ENCODE measurements around the gene RFT1. TPM values are rescaled to one million over a fixed set of nuclear protein-coding genes. Genes with fewer than 3 reads are reported as not detected.

Gene RFT1
- total and polyA plus RNA-seq, 2 experiments from 2014 or later, result 11.3 to 13.3 TPM

GRCh38 chr3:53147151-53147902 is 17.1 kb upstream of the RFT1 start (continued):
- TF ChIP-seq, protein P1, sequence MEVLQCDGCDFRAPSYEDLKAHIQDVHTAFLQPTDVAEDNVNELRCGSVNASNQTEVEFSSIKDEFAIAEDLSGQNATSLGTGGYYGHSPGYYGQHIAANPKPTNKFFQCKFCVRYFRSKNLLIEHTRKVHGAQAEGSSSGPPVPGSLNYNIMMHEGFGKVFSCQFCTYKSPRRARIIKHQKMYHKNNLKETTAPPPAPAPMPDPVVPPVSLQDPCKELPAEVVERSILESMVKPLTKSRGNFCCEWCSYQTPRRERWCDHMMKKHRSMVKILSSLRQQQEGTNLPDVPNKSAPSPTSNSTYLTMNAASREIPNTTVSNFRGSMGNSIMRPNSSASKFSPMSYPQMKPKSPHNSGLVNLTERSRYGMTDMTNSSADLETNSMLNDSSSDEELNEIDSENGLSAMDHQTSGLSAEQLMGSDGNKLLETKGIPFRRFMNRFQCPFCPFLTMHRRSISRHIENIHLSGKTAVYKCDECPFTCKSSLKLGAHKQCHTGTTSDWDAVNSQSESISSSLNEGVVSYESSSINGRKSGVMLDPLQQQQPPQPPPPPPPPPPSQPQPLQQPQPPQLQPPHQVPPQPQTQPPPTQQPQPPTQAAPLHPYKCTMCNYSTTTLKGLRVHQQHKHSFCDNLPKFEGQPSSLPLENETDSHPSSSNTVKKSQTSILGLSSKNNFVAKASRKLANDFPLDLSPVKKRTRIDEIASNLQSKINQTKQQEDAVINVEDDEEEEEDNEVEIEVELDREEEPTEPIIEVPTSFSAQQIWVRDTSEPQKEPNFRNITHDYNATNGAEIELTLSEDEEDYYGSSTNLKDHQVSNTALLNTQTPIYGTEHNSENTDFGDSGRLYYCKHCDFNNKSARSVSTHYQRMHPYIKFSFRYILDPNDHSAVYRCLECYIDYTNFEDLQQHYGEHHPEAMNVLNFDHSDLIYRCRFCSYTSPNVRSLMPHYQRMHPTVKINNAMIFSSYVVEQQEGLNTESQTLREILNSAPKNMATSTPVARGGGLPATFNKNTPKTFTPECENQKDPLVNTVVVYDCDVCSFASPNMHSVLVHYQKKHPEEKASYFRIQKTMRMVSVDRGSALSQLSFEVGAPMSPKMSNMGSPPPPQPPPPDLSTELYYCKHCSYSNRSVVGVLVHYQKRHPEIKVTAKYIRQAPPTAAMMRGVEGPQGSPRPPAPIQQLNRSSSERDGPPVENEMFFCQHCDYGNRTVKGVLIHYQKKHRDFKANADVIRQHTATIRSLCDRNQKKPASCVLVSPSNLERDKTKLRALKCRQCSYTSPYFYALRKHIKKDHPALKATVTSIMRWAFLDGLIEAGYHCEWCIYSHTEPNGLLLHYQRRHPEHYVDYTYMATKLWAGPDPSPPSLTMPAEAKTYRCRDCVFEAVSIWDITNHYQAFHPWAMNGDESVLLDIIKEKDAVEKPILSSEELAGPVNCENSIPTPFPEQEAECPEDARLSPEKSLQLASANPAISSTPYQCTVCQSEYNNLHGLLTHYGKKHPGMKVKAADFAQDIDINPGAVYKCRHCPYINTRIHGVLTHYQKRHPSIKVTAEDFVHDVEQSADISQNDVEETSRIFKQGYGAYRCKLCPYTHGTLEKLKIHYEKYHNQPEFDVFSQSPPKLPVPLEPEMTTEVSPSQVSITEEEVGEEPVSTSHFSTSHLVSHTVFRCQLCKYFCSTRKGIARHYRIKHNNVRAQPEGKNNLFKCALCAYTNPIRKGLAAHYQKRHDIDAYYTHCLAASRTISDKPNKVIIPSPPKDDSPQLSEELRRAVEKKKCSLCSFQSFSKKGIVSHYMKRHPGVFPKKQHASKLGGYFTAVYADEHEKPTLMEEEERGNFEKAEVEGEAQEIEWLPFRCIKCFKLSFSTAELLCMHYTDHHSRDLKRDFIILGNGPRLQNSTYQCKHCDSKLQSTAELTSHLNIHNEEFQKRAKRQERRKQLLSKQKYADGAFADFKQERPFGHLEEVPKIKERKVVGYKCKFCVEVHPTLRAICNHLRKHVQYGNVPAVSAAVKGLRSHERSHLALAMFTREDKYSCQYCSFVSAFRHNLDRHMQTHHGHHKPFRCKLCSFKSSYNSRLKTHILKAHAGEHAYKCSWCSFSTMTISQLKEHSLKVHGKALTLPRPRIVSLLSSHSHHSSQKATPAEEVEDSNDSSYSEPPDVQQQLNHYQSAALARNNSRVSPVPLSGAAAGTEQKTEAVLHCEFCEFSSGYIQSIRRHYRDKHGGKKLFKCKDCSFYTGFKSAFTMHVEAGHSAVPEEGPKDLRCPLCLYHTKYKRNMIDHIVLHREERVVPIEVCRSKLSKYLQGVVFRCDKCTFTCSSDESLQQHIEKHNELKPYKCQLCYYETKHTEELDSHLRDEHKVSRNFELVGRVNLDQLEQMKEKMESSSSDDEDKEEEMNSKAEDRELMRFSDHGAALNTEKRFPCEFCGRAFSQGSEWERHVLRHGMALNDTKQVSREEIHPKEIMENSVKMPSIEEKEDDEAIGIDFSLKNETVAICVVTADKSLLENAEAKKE (CRISPR knock-in tag; IDR thresholded peaks at IDR 0.05), result no peak
- TF ChIP-seq ETS1 (IDR thresholded peaks at IDR 0.05) (no peak), EZH2 (IDR thresholded peaks at IDR 0.05; ENCODE audit: low read depth, unreplicated experiment) (no peak)

- Histone ChIP-seq H3K4me1 (ENCODE audit: insufficient read depth) (no peaks in the 10 kb centered on the region), H3K27me3 (ENCODE audit: insufficient read depth) (no peaks in the 10 kb centered on the region), H4K20me1 (replicated peaks; ENCODE audit: insufficient read depth) (no peaks in the 10 kb centered on the region), H3F3A (replicated peaks; ENCODE audit: low read depth) (no peaks in the 10 kb centered on the region), H3K4me2 (no peak overlapping the region), H3K9me2 (ENCODE audit: insufficient read depth) (no peaks in the 10 kb centered on the region), H3K4me3 (no peak overlapping the region), H3K79me2 (replicated peaks; ENCODE audit: insufficient read depth) (no peaks in the 10 kb centered on the region), H3K27ac (ENCODE audit: low read depth) (no peak overlapping the region), H2AFZ (no peak overlapping the region), H3K36me3 (ENCODE audit: insufficient read depth) (no peaks in the 10 kb centered on the region)
- H3K9me3 Mint-ChIP-seq, result no peaks in the 10 kb centered on the region
- no peak overlapping the region for H3K27ac Mint-ChIP-seq
- H3K36me3 Mint-ChIP-seq (ENCODE audit: low read depth), result no peaks in the 10 kb centered on the region
- ATAC-seq (no peak), DNase-seq (ENCODE audit: low spot score) (no peak)
- peaks cover 9% of the 10 kb centered on the region for H3K4me1 Mint-ChIP-seq
- no peak overlapping the region for H3K4me3 Mint-ChIP-seq
- H3K27me3 Mint-ChIP-seq (ENCODE audit: insufficient read depth, low read depth, poor library complexity), result peaks cover 11% of the 10 kb centered on the region
- no peak for TF ChIP-seq EZH2phosphoT487 (IDR thresholded peaks at IDR 0.05; ENCODE audit: unreplicated experiment)
- TF ChIP-seq CREB1 (CRISPR knock-in tag; IDR thresholded peaks at IDR 0.05; ENCODE audit: low read depth), result no peak
- no peak for TF ChIP-seq ETS1 (IDR thresholded peaks at IDR 0.05)
Observed at GRCh38 chr3:53146319-53146891, 16.2 kb upstream of the RFT1 start.
